Stimulated activated CD4-positive, alpha-beta T cell treated with anti-CD3 and anti-CD28 coated beads, Interleukin-2, amount 100 ng/mL, for 48 hours (primary cell): ENCODE results near the gene MPRIP.
"Not testable (repeated sequence)": the region's sequence is repeated elsewhere in the genome, so short reads cannot be mapped to it uniquely, and the experiment has no call there.

Experiments
- DNase-seq, 2 donors: peaks; one replicate each; pipeline ENCODE4 v3.0.0-alpha.2; 2020

MPRIP gene

DNA sequence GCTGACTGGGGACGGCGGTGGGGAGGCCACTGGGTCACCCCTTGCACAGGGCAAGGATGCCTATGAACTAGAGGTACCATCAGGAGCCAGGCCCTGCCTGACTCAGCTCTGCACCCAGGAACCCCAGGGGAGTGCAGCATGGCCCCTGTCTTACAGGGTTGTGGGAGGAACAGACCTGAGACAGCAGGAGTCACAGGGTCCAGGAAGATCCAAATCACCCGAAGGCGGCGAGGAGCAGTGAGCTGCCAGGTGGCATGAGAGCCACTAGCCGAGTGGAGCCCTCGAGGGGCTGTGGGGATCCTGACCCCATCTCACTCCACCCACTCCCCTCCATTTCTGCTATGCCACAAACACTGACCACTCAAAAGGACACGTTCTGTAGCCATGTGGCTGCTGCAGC lies 133.1 kb downstream of the MPRIP start:
- DNase-seq: no peak

DNA sequence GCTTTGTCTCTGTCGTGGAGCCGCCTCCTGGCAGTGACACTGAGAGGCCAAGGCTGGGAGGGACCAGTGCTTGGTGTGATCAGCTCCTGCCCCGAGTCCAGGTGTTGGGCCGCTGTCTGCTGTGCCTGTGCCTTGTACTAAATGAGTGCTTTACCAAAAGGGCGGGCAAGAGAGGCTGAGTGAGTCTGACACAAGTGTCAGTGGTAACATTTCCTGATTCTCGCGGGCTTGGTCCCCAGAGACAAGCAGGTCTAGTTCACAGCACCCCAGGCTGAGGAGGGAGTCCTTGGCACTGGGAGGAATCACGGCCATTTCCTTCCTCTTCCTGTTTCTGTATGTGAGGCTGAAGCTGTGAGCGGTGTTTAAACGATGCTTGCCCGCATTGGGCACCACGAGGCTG lies 133.7 kb downstream of the MPRIP start:
- no peak for DNase-seq

DNA sequence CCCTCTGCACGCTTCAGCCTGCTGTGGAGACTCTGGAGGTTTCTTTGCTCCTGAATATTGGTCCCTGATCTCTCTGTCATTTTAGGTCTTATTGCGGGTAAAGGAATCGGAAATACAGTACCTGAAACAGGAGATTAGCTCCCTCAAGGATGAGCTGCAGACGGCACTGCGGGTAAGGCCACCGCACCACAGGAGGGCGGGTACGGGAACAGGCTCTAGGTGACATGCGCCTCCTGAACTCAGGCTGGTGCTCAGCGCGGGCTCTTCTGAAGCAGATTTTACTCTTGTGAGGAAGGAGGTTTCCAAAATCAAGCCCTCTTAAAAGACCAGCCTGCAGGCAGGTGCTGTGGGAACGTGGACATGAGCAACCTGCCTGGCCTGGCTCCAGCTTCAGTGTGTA lies 134.1 kb downstream of the MPRIP start:
- DNase-seq: no peak

DNA sequence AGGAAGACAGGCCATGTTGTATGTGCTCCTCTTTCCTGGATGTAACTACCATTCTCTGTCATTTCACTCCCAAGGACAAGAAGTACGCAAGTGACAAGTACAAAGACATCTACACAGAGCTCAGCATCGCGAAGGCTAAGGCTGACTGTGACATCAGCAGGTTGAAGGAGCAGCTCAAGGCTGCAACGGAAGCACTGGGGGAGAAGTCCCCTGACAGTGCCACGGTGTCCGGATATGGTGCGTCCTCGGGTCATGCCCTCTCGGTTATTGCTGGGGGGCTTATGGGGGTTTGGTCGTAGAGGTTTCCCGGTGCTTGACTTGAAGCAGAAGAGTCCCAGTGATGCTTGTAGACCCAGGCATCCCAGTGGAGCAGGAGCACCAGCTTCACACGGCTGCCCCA lies 134.9 kb downstream of the MPRIP start:
- DNase-seq: no peak

DNA sequence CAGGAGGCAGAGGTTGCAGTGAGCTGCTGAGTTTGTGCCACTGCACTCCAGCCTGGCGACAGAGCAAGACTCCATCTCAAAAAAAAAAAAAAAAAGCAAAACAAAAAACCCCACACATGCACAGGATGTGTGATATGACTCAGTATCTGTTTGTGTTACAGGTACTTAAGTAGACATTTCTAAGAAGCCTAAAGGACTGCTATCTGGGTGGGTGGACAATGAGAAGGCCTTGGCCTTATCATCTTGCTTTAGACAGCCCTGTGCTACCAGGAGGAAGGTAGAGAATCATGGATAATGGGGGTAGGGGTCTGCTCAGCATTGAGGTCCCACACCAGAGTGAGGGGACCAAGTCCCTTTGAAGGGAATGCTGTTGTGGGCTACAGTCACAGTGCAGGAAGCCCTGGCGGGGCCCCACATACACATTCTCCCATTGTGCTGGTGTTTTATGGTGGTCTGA lies 137.1 kb downstream of the MPRIP start:
- DNase-seq: no peak

DNA sequence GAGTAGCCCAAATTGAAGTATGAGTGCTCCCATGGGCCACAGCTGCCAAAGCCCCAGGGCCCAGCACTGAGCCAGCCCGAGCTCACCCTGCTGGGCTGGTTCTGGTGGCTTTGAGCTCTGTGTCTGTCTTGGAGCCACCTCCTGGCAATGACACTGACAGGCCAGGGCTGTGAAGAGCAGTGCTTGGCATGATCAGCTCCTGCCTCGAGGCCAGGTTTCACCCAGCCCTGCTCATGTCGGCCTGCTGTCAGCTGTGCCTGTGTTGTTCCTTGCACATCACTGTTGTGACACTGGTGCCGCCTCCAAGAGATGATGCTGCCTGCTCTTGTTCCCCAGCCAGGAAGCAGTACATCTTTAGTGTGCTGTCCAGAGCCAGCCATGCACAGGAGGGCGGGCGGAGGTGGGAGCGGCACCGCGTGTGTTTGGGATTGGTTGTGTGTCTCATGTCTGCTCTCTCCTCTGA lies 137.9 kb downstream of the MPRIP start:
- no peak for DNase-seq

DNA sequence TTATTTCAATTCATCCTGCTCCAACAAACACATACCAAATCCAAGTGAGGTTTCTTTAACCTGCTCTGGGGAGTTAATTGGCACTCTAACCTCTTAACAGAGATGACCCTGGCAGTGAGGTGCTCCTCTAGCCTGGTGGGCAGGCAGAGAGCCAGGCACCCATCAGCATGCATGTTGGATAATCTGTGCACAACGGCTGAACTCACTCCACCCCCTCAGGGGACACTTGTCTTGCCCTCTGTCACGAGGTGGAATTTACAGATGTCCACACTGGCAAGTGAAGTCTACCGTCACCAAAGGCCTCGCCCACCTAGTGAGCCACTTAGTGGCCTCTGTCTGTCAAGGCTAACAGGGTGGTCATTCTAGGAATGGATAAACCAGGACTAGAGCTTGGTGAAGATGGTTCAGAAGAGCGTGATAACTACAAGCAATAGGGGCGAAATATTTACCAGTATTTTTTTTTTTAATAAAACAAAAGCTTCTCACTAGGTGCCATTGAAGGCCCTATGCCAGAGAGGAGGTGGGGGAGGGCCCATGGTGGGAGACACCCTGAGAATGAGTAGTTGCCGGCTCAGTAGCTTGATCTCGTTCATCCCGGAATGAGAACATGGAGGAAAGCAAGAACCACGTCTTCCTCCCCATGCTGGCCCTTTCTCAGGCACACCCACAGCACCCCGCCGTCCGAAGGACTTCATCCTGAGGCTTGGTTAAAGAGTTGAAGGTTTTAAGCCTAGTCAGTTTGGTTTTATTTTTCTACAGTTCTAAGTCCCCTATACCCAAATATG lies 138.7 kb downstream of the MPRIP start:
- DNase-seq: no peak

DNA sequence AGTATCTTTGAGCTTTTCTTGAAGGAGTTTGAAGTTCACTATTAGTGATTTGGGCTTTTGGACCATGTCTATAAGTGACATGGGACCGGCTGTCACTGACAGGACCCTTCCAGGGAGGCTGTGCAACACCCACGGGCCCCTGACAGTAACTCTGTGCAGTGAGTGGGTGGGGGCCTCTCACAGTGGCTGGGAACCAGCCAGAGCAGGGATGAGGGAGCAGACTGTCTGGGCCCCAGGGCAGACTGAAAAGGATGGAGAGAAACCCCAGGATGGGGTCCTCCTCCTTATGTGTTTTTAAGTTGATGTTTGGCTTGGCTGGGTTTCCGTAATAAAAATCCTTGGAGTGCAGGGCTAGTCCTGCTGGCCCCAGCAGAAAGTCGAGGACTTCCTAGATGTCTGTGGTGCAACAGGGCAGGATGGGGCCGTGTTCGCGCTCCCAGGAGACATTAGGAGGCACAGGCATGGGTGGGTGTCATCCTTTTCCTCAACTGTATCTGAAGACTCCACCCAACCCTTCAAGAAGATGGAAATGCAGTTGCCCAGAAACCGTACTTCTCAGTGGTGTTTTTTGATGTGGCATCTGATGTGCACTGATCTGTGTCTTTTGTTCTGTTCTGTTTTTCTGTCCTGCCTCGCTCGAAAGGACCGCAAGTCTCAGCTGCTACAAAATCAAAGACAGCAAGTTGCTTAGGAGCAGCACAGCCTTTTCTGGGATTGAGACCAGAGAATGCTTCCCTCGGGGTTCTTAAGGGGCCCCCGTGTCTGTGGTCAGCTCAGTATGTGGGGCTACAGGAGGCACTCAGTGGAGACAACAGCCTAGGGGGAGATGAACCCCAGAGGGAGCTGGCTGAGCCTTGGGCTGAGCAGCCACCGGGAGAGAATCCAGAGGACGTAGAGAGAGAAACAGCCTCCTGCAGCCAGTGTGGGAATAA lies 139.7 kb downstream of the MPRIP start:
- no peak for DNase-seq

DNA sequence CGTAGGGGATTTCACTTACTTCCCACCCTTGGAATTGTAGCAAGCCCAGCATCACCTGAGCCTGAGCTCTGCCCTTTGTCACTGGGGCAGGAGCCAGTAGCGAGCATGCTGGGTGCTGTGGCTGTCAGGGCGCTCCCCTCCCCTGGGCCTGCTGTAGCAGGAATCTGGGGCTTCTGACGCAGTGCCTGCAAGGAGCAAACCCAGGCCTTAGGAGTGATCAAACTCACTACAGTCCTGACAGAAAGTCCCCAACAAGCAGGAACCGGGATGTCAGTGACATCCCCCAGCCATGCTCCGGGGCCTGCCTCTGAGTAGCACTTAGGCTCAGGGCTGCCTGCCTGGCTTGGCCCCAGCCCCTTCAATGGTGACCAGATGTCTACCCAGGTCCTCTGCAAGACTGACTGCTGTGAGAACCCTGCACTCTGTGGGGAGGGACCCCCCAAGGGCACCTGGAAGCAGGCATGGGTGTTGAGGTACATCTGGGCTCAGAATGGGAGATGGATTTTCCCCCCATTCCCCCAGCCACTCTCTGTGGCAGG lies 140.4 kb downstream of the MPRIP start:
- no peak for DNase-seq

DNA sequence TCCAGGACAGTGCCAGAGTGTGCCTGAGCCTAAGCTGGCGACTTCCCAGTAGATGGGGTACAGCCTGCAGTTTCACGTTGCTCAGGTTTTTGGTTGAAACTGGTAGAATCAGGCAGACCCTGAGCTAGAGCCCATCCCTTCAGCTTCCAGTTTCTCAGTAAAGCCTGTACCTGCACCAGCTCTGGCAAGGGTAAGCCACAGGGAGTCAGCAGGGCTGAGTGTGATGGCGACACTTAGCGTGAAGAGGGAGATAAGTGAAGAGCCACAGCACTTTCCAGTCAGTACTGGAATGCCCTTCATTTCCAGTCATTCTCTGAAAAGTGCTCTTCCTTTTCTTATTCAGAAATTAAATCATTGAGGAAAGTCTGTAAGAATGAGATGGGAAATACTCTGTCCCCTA lies 141.5 kb downstream of the MPRIP start:
- DNase-seq: no peak

DNA sequence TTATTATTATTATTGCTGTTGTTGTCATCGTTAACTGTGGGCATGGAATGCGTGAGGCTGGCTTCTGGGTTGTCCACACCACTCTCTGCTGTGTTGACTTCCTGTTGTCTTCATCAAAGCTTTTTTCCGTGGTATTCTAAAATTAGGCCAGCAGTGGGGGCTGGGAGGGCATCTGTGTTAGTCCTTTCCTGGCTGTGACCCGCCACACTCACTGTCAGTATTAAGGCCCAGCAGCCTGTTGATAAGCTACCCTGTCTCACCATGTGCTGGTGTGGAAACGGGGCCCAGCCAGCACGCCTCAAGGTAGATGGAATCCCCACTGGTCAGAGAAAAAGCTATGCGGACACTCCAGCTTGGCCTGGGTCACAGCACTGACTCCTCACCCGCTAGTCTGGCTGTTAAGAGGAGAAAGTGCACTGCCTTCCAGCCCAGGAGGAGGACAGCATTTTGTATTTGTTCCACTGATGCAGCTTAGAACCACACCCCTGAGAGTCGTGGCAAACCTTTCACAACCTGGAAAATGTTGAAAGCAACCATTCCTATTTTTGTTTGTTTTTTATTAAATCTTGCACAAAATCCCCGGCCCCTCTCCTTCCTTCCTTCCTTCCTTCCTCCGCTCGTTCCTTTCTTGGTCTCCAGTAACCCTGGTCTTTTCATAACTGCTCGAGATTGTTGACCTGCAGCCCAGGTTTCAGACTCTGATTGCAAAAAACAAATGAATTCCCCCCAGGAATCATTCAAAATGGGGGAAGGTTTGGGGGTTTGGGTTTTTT lies 142.9 kb downstream of the MPRIP start:
- DNase-seq: not testable (repeated sequence)

DNA sequence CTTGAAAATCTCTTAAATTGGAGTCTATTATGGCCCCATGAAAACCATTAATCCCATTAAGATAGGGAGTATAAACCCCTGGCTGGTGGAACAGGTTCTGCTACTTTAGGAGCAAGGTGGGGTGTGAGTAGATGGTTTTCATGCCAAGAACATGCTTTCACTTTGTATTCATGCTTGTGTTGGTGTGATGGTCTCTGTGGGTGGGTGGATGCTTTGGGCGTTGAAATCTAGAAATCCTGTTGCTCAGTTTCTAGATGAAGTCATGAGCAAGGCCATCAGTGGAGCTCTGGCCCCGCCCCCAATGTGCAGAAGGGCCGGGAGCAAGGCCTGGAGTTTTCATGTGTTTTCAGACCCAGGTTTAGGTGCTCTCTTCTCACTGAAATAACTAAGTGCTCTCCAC lies 143.8 kb downstream of the MPRIP start:
- peak; percentile 49 to 52 for DNase-seq

DNA sequence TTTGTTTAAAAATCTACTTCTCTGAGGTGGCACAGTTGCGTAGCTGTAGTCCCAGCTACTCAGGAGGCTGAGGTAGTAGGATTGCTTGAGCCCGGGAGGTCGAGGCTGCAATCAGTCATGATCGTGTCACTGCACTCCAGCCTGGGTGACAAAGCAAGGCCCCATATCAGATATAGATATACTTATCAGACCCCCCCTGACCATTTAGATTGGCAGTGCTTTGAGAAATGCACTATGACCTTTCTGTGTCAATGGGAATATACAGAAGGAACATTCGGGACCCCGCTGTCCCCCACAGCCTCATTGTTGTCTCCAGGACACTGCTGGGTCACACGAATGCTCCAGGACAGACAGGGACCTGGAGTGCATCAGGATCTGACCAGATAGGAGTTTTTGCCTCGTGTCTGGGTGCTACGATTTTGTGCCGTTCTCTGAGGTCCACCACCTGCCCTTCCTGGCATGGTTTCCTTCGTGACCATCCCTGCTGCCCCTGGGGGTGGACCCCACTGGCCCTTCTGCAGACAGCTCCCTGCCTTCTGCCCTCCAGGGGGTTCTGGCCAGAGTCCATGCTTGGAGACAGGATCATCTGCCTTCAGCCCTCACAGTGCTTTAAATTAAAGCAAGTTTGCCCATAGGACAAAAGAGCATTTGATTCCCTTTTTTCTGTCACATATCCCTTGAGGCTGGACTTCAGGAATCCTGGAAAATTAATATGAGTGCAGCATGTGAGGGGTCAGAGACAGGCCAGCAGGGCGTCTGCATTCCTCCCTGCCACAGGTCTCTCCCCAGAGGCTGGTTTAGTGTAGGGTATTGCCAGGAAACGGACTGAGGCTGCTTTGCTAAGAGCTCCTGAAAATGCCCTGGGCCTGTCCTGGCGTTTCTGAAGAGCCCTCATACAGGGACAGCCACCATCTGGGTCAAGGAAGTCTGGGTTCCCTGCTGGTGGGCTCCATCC lies 144.6 kb downstream of the MPRIP start:
- no peak for DNase-seq

DNA sequence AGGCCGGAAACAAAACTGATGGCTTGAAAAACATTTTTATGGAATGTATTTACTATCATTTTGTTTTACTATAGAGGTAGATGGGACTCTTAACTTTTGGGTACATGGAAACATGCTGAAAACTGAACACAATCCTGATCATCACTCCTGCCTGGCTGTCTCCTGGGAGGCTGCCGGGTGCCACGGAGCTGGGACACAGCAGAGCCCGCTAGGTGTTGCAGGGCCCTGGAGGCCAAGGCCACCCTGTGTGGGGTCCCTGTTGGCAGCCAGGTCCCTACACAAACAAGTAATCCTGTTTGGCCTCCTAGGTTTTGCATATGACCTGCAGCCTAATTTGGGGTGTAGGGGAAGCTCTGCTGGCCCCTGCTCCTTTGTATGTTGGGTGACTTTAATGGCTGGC lies 146.3 kb downstream of the MPRIP start:
- DNase-seq: no peak

DNA sequence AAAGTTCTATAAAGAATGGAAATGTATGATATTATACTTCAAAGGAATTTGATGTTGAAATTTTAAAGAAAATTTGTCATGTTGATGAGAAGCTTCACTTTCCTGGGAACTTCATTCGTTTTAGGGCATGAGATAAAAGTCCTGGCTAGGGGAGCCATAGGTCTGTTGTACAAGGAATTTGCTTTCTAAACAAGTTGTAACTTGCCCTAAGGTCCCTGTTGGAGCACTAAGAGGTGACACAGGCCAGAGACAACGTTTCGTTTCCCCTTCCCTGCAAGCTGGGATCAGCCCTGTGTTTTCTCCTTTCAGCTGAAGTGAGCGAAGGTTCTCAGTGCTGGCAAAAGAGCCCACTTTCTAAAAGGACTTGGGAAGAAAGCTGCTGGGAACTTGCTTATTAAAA lies 147.3 kb downstream of the MPRIP start:
- no peak for DNase-seq

DNA sequence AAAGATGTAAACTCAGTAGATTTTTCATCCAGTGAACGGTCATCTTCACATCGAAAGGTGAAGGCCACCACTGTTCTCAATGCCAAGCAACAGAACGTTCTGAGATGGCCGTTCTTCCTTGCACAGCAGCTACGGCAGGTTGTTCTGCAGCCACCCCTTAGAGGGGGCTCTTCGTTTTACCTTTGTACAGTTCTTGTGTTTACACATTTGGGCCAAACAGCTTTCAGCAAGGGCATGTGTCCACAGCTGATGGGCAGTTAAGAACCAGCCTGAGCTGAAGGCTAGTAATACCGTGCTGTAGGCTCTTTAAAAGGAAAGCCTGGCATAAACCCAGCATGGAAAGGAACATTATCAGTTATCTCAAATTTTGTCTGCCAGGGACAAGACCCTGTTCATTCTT lies 147.9 kb downstream of the MPRIP start:
- no peak for DNase-seq

DNA sequence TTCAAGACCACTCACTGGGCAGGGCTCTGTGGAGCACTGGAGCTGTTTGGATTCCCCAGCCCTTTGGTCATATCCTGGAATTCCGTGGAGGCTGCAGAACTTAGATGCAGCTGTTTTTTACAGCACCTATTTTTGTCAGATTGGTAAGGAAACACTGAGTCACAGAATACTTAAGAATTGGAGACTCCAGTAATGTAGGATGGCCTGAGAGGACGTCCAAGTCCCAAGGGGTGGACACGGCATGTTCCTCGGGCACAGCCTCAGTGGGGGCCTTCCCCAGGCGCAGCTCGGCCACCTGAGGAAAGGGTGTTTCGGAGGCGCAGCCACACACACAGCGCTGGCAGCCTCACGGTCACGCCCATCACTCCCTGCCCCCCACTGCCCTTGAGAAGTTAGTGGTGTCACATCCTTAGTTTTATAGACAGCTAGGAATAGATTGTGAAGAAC lies 149.1 kb downstream of the MPRIP start:
- no peak for DNase-seq

DNA sequence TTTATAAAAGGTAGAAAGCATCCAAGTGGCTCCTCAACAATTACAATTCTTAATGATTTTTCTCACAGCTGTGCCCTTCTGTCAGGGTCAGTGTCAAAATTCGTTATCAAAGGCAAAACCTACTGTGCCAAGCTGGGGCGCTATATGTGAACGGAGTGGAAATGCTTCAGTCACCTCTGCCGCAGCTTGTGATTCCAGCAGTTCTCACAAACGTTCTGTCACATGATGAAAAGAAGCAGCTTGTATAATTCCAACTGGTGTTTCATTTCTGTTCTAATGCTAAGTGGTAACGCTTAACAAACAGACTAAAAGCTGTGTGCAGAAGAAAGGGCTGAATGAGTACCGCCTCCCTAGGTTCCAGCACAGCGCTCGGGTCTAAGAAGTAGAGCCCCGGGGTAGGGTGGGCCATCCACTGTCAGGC lies 149.7 kb downstream of the MPRIP start:
- no peak for DNase-seq

DNA sequence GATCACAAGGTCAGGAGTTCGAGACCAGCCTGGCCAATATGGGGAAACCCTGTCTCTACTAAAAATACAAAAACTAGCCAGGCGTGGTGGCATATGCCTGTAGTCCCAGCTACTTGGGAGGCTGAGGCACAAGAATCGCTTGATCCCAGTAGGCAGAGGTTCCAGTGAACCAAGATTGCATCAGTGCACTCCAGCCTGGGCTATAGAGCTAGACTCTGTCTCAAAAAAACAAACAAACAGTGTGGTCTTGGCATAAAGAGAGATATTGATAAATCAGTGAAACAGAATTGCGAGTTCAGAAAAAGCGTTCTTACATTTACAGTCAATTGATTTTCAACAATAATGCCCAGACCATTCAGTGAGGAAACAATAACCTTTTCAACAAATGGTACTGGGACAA lies 153.2 kb downstream of the MPRIP start:
- DNase-seq: not testable (repeated sequence)

DNA sequence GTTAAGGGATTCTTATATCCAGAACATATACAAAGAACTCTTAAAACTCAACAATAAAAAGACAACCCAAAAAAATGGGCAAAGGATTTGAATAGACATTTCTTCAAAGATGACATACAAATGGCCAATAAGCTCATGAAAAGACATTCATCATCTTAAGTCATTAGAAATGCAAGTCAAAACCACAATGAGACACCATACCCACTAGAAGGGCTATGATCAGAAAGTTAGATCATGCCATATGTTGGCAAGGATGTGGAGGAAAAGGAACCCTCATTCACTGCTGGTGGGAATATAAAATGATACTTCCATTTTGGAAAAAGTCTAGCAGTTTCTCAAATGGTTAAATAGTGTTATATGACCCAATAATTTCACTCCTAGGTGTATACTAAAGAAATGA lies 154.5 kb downstream of the MPRIP start:
- no peak for DNase-seq

DNA sequence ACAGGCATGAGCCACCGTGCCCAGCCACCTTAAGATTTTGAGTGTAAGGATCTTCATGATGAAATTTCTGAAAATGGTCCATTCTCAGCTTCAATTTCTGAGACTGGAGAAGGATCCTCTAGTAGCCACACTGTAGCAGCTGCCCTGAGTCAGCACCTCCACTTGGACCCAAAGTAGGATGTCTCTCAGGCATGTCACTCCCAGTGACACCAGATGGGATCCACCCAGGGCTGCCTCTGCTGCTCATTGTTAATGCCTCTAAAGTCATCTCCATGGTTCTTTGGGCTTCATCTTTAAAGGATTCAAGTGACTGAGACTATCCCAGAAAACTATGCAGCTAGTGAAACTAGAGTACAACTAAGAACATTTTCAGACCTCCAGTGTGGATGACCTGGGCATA lies 156.0 kb downstream of the MPRIP start:
- DNase-seq: no peak

DNA sequence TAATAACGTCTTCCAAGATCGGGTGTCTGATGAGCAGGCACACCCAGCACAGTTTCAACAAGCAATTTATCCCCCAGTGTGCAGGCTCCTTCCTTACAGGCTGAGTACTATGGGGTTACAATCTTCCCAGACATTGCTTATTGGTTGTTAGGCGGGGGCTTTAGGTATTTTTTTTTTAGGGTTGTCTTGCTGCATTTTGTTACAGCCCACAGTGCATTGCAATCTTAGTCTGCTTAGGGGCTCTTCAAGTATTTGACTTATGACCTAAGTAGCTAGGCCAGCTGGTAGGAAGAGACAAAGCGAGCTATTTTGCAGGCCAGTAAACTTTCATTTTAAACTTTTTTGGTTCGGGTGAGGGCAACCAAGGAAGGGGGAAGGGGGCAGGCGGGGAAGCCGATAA lies 158.1 kb downstream of the MPRIP start:
- no peak for DNase-seq
